GM12891 (cell line): Measurements from ENCODE around the gene COX8A.

Experiments used
- POLR2A ChIP-seq: IDR thresholded peaks from 2 replicates; pipeline ENCODE4 v1.6.1; 2011; ENCODE audit warnings: low read depth, low read length, control low read depth
- POLR2AphosphoS5 ChIP-seq: IDR thresholded peaks from 2 replicates; pipeline ENCODE4 v1.6.1; 2011; ENCODE audit warnings: low read depth, low read length, control low read depth
- SPI1 ChIP-seq: IDR thresholded peaks from 2 replicates; pipeline ENCODE4 v1.6.1; 2011; ENCODE audit warnings: low read depth, low read length, control low read depth
- TAF1 ChIP-seq: IDR thresholded peaks from 2 replicates; pipeline ENCODE4 v1.6.1; 2011; ENCODE audit warnings: low read depth, low read length, control low read depth

DNA sequence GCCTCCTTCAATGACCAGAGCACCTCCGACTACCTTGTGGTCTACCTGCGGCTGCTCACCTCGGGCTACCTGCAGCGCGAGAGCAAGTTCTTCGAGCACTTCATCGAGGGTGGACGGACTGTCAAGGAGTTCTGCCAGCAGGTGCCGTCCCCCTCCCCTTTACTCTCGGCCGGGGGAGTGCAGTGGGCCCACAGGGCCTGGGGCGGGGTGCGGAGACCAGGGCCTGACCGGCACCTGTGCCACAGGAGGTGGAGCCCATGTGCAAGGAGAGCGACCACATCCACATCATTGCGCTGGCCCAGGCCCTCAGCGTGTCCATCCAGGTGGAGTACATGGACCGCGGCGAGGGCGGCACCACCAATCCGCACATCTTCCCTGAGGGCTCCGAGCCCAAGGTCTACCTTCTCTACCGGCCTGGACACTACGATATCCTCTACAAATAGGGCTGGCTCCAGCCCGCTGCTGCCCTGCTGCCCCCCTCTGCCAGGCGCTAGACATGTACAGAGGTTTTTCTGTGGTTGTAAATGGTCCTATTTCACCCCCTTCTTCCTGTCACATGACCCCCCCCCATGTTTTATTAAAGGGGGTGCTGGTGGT lies 22.8 kb downstream of the COX8A start:
- TF ChIP-seq POLR2A (no peak), POLR2AphosphoS5 (no peak; the same call in 1 of the 2 replicates), SPI1 (no peak), TAF1 (no peak)
